GM12801 (cell line): Measurements from ENCODE around the gene RIN1.

Source experiments
- CTCF ChIP-seq: IDR thresholded peaks from one replicate; pipeline ENCODE4 v1.5.1; 2011; ENCODE audit warnings: control low read depth; ENCODE audit not compliant: insufficient read length; ENCODE audit errors: extremely low read depth

RIN1 gene

GRCh38 chr11:66282468-66283455, 53.5 kb downstream of the RIN1 start:
- TF ChIP-seq CTCF: no peak
